Measurements from ENCODE around the gene BORCS6.
A peak's percentile ranks its signal among the peaks of the same experiment; 100 is the strongest.

BORCS6 gene

GRCh38 chr17:8210761-8211458 lies 20.9 kb upstream of the BORCS6 start:
- DNase-seq: no peak

- peak; percentile 94 for DNase-seq
These were observed 20.2 kb upstream of the BORCS6 start, which contains the start of gene AURKB for GRCh38 chr17:8209907-8210760. AURKB (minus strand) TSS chr17:8210575; CDS start chr17:8210224, 351 bp downstream.

GRCh38 chr17:8206536-8206935 lies 16.6 kb upstream of the BORCS6 start:
- no peak for DNase-seq

GRCh38 chr17:8204761-8205555 lies 15.0 kb upstream of the BORCS6 start:
- DNase-seq: no peak

GRCh38 chr17:8192070-8192815 lies 2.3 kb upstream of the BORCS6 start:
- no peak for DNase-seq

GRCh38 chr17:8190506-8190905 lies 526 bp upstream of the BORCS6 start:
- DNase-seq: no peak

- peak; percentile 45 for DNase-seq
These were observed 804 bp downstream of the BORCS6 start for GRCh38 chr17:8189041-8189710.

GRCh38 chr17:8188263-8188839 lies 1.6 kb downstream of the BORCS6 start:
- peak; percentile 24 for DNase-seq

- peak; percentile 95 for DNase-seq
These were observed 2.3 kb downstream of the BORCS6 start for GRCh38 chr17:8187517-8188262.

GRCh38 chr17:8186787-8187516 lies 3.0 kb downstream of the BORCS6 start:
- peak; percentile 86 for DNase-seq

GRCh38 chr17:8186446-8186786 lies 3.6 kb downstream of the BORCS6 start:
- DNase-seq: no peak

GRCh38 chr17:8185582-8186445 lies 4.2 kb downstream of the BORCS6 start:
- peak; percentile 76 for DNase-seq

GRCh38 chr17:8176998-8177731 lies 12.8 kb downstream of the BORCS6 start:
- no peak for DNase-seq

- peak; percentile 91 for DNase-seq
These were observed 13.6 kb downstream of the BORCS6 start, which contains the start of gene TMEM107 for GRCh38 chr17:8176197-8176940. TMEM107 (minus strand) TSS chr17:8176380; CDS start chr17:8176286, 94 bp downstream.

- DNase-seq: peak; percentile 29
These were observed 14.2 kb downstream of the BORCS6 start for GRCh38 chr17:8175795-8176196.

- no peak for DNase-seq
These were observed 16.1 kb downstream of the BORCS6 start for GRCh38 chr17:8173871-8174322.
